ENCODE results near the gene RNASEL. TPM values are rescaled to one million over a fixed set of nuclear protein-coding genes. Genes with fewer than 3 reads are reported as not detected.

Gene RNASEL
- total RNA-seq, 2 donors from 2014 or later: 0.33 to 6.0 TPM

GRCh38 chr1:182629499-182630096 is 40.5 kb upstream of the RNASEL start:
- Histone ChIP-seq H3K9me3 (no peaks in the 10 kb centered on the region), H3K27me3 (peaks cover 0 to 4% of the 10 kb centered on the region in 2 donors), H3K27ac (no peak overlapping the region), H3K36me3 (replicated peaks in 1 of 2; ENCODE audit: insufficient read depth in 1 of 2, low read depth in 2 of 2) (no peaks in the 10 kb centered on the region), H3K4me3 (no peak overlapping the region), H3K4me1 (no peaks in the 10 kb centered on the region)
- no peak for TF ChIP-seq CTCF (IDR thresholded peaks at IDR 0.05)
- WGBS, 2 donors: 60 to 85% methylated on average over 3 of the region's 3 CpGs
- DNase-seq (no peak), ATAC-seq (no peak)
- intact Hi-C loops (cut with DNase I): no loop called here

GRCh38 chr1:182629080-182629479 is 40.0 kb upstream of the RNASEL start:
- Histone ChIP-seq H3K4me1 (no peaks in the 10 kb centered on the region), H3K36me3 (replicated peaks in 1 of 2; ENCODE audit: insufficient read depth in 1 of 2, low read depth in 2 of 2) (no peaks in the 10 kb centered on the region), H3K27me3 (peaks cover 0 to 4% of the 10 kb centered on the region in 2 donors), H3K9me3 (no peaks in the 10 kb centered on the region), H3K4me3 (no peak overlapping the region), H3K27ac (no peak overlapping the region)
- no peak for DNase-seq
- WGBS, 2 donors: 69 to 70% methylated on average over 2 of the region's 2 CpGs
- ATAC-seq: no peak
- TF ChIP-seq POLR2A (IDR thresholded peaks at IDR 0.05): no peak
- no peak for TF ChIP-seq CTCF (IDR thresholded peaks at IDR 0.05)
- intact Hi-C loops (cut with DNase I): no loop called here

- ATAC-seq: no peak
- H3K4me1 ChIP-seq: no peaks in the 10 kb centered on the region
- H3K9me3 ChIP-seq: no peaks in the 10 kb centered on the region
- WGBS, 2 donors: 96% methylated on average over 1 of the region's 1 CpG
- intact Hi-C loops (cut with DNase I): no loop called here
- no peaks in the 10 kb centered on the region for H3K36me3 ChIP-seq (replicated peaks in 1 of 2; ENCODE audit: insufficient read depth in 1 of 2, low read depth in 2 of 2)
- TF ChIP-seq POLR2A (IDR thresholded peaks at IDR 0.05) (no peak), CTCF (IDR thresholded peaks at IDR 0.05) (no peak)
- peaks cover 0 to 4% of the 10 kb centered on the region in 2 donors for H3K27me3 ChIP-seq
- no peak overlapping the region for H3K4me3 ChIP-seq
- DNase-seq: no peak
- no peak overlapping the region for H3K27ac ChIP-seq
Observed at GRCh38 chr1:182628657-182629056, 39.6 kb upstream of the RNASEL start.

GRCh38 chr1:182627622-182628021 is 38.6 kb upstream of the RNASEL start:
- H3K4me3 ChIP-seq: no peak overlapping the region
- no peak for TF ChIP-seq CTCF (IDR thresholded peaks at IDR 0.05)
- TF ChIP-seq POLR2A (IDR thresholded peaks at IDR 0.05): no peak
- no peaks in the 10 kb centered on the region for H3K9me3 ChIP-seq
- WGBS, 2 donors: 72 to 85% methylated on average over 2 of the region's 2 CpGs
- ATAC-seq: no peak
- H3K4me1 ChIP-seq: no peaks in the 10 kb centered on the region
- no peaks in the 10 kb centered on the region for H3K36me3 ChIP-seq (replicated peaks in 1 of 2; ENCODE audit: insufficient read depth in 1 of 2, low read depth in 2 of 2)
- peaks cover 0 to 4% of the 10 kb centered on the region in 2 donors for H3K27me3 ChIP-seq
- intact Hi-C loops (cut with DNase I): no loop called here
- no peak overlapping the region for H3K27ac ChIP-seq
- no peak for DNase-seq

- no peak for TF ChIP-seq POLR2A (IDR thresholded peaks at IDR 0.05)
- no peak for TF ChIP-seq CTCF (IDR thresholded peaks at IDR 0.05)
- 38 to 50% methylated on average over 1 of the region's 1 CpG for WGBS, 2 donors
- Histone ChIP-seq H3K4me1 (no peaks in the 10 kb centered on the region), H3K36me3 (replicated peaks in 1 of 2; ENCODE audit: insufficient read depth in 1 of 2, low read depth in 2 of 2) (no peaks in the 10 kb centered on the region), H3K4me3 (no peak overlapping the region), H3K9me3 (no peaks in the 10 kb centered on the region), H3K27me3 (peaks cover 0 to 4% of the 10 kb centered on the region in 2 donors), H3K27ac (no peak overlapping the region)
- intact Hi-C loops (cut with DNase I): no loop called here
- ATAC-seq (no peak), DNase-seq (no peak)
Observed at GRCh38 chr1:182626527-182626926, 37.5 kb upstream of the RNASEL start.

Data from body of pancreas (tissue), 4 donors.